Neural crest cell (in vitro differentiated cells): Measurements from ENCODE around the gene FAM168A. TPM values are rescaled to one million over a fixed set of nuclear protein-coding genes. Genes with fewer than 3 reads are reported as not detected.

ENCODE experiments used
- DNase-seq: peaks from one replicate; pipeline ENCODE4 v3.0.0; 2021; ENCODE audit warnings: low read depth, mixed read lengths, low spot score
- H3K27ac Mint-ChIP-seq: one replicate; pipeline ENCODE4 v1.8.0; 2021; ENCODE audit warnings: mild to moderate bottlenecking, mixed read lengths; ENCODE audit not compliant: unreplicated experiment
- H3K27me3 Mint-ChIP-seq: 2 replicates; pipeline ENCODE4 v1.8.0; 2021; ENCODE audit warnings: low read depth, mild to moderate bottlenecking, mixed read lengths
- H3K36me3 Mint-ChIP-seq: 2 replicates; pipeline ENCODE4 v1.8.0; 2021; ENCODE audit warnings: low read depth, mild to moderate bottlenecking, mixed read lengths
- H3K4me1 Mint-ChIP-seq: 2 replicates; pipeline ENCODE4 v1.8.0; 2021; ENCODE audit warnings: mixed read lengths
- H3K4me3 Mint-ChIP-seq: one replicate; pipeline ENCODE4 v1.8.0; 2021; ENCODE audit warnings: mild to moderate bottlenecking, mixed read lengths
- H3K9me3 Mint-ChIP-seq: 2 replicates; pipeline ENCODE4 v1.8.0; 2021; ENCODE audit warnings: mixed read lengths
- CTCF ChIP-seq: fragments of 200-600 bp; sonication (generic); conservative IDR thresholded peaks from 2 replicates; pipeline ENCODE4 v1.5.0; 2021; ENCODE audit warnings: antibody characterized with exemption, mild to moderate bottlenecking
- total RNA-seq: library from RNA; stranded (reverse); gene quantifications from 2 replicates; pipeline ENCODE4 v1.2.1, GENCODE V29; 2021

FAM168A gene
- total RNA-seq, 1 donor from 2014 or later: 46.6 TPM

- no peak for DNase-seq
- Mint-ChIP-seq H3K27me3 (no peaks in the 10 kb centered on the region), H3K9me3 (no peaks in the 10 kb centered on the region), H3K27ac (peak overlapping the region; percentile 79), H3K4me3 (no peak overlapping the region), H3K36me3 (peaks cover under 1% of the 10 kb centered on the region), H3K4me1 (no peaks in the 10 kb centered on the region)
- no peak for TF ChIP-seq CTCF
Measured at GRCh38 chr11:73454987-73455386, 142.9 kb downstream of the FAM168A start.

GRCh38 chr11:73453562-73453961, 144.3 kb downstream of the FAM168A start:
- Mint-ChIP-seq H3K27me3 (no peaks in the 10 kb centered on the region), H3K4me1 (no peaks in the 10 kb centered on the region), H3K4me3 (no peak overlapping the region), H3K36me3 (no peaks in the 10 kb centered on the region), H3K27ac (no peak overlapping the region), H3K9me3 (no peaks in the 10 kb centered on the region)
- TF ChIP-seq CTCF: no peak
- no peak for DNase-seq

GRCh38 chr11:73452726-73453125, 145.2 kb downstream of the FAM168A start:
- no peak for TF ChIP-seq CTCF
- no peaks in the 10 kb centered on the region for H3K9me3 Mint-ChIP-seq
- no peak overlapping the region for H3K4me3 Mint-ChIP-seq
- H3K27me3 Mint-ChIP-seq: no peaks in the 10 kb centered on the region
- no peak for DNase-seq
- H3K27ac Mint-ChIP-seq: no peak overlapping the region
- H3K36me3 Mint-ChIP-seq: no peaks in the 10 kb centered on the region
- no peaks in the 10 kb centered on the region for H3K4me1 Mint-ChIP-seq

GRCh38 chr11:73451896-73452295, 146.0 kb downstream of the FAM168A start:
- H3K27me3 Mint-ChIP-seq: no peaks in the 10 kb centered on the region
- H3K36me3 Mint-ChIP-seq: no peaks in the 10 kb centered on the region
- TF ChIP-seq CTCF: no peak
- no peak for DNase-seq
- H3K4me3 Mint-ChIP-seq: no peak overlapping the region
- H3K27ac Mint-ChIP-seq: no peak overlapping the region
- no peaks in the 10 kb centered on the region for H3K9me3 Mint-ChIP-seq
- H3K4me1 Mint-ChIP-seq: no peaks in the 10 kb centered on the region

GRCh38 chr11:73446766-73447165, 151.1 kb downstream of the FAM168A start:
- H3K27me3 Mint-ChIP-seq: no peaks in the 10 kb centered on the region
- no peaks in the 10 kb centered on the region for H3K36me3 Mint-ChIP-seq
- H3K27ac Mint-ChIP-seq: no peak overlapping the region
- H3K4me1 Mint-ChIP-seq: no peaks in the 10 kb centered on the region
- no peak for DNase-seq
- no peak overlapping the region for H3K4me3 Mint-ChIP-seq
- no peak for TF ChIP-seq CTCF
- H3K9me3 Mint-ChIP-seq: no peaks in the 10 kb centered on the region

GRCh38 chr11:73445980-73446379, 151.9 kb downstream of the FAM168A start:
- H3K27me3 Mint-ChIP-seq: no peaks in the 10 kb centered on the region
- no peak overlapping the region for H3K4me3 Mint-ChIP-seq
- no peaks in the 10 kb centered on the region for H3K4me1 Mint-ChIP-seq

More at GRCh38 chr11:73445980-73446379, 151.9 kb downstream of the FAM168A start:
- H3K9me3 Mint-ChIP-seq: peaks cover 2% of the 10 kb centered on the region
- H3K27ac Mint-ChIP-seq: no peak overlapping the region
- H3K36me3 Mint-ChIP-seq: no peaks in the 10 kb centered on the region
- TF ChIP-seq CTCF: no peak
- DNase-seq: no peak
